GM12892 (cell line): ENCODE data around the gene KREMEN1.
"Not testable (repeated sequence)": the region's sequence is repeated elsewhere in the genome, so short reads cannot be mapped to it uniquely, and the experiment has no call there.

Experiments used
- DNase-seq: peaks from one replicate; pipeline ENCODE4 v3.0.0; 2011; ENCODE audit not compliant: insufficient read length
- FAIRE-seq: peaks from 2 replicates; lab custom pipeline; 2011; peaks lifted over from hg19 to GRCh38; lab: Jason Lieb, UNC
- POLR2A ChIP-seq: IDR thresholded peaks from 2 replicates; pipeline ENCODE4 v1.6.1; 2011; ENCODE audit warnings: low read depth, low read length, control low read depth
- POLR2AphosphoS5 ChIP-seq: IDR thresholded peaks from 2 replicates; pipeline ENCODE4 v1.6.1; 2011; ENCODE audit warnings: low read depth, low read length, control low read depth
- TAF1 ChIP-seq: IDR thresholded peaks from 2 replicates; pipeline ENCODE4 v1.6.1; 2011; ENCODE audit warnings: low read depth, mild to moderate bottlenecking, control low read depth, low read length, borderline replicate concordance

The KREMEN1 gene

GRCh38 chr22:29037340-29037932 lies 35.4 kb upstream of the KREMEN1 start:
- DNase-seq = no peak
- TF ChIP-seq POLR2AphosphoS5 = no peak
- no peak for TF ChIP-seq TAF1
- no peak for TF ChIP-seq POLR2A

GRCh38 chr22:29039148-29039547 lies 33.7 kb upstream of the KREMEN1 start:
- no peak for DNase-seq
- FAIRE-seq = no peak
- no peak for TF ChIP-seq TAF1
- TF ChIP-seq POLR2A = no peak
- no peak for TF ChIP-seq POLR2AphosphoS5

More at GRCh38 chr22:29037340-29037932, 35.4 kb upstream of the KREMEN1 start:
- no peak for FAIRE-seq

GRCh38 chr22:29039684-29040083 lies 33.2 kb upstream of the KREMEN1 start:
- FAIRE-seq, DNase-seq: not testable (repeated sequence)

- DNase-seq = no peak
- peak; percentile 64 for FAIRE-seq
- TF ChIP-seq POLR2AphosphoS5 (no peak), TAF1 (no peak), POLR2A (no peak)
Measured at GRCh38 chr22:29040385-29041275, 32.2 kb upstream of the KREMEN1 start.

GRCh38 chr22:29041408-29041807 lies 31.4 kb upstream of the KREMEN1 start:
- DNase-seq (no peak), FAIRE-seq (no peak)
- TF ChIP-seq TAF1 (no peak), POLR2A (no peak), POLR2AphosphoS5 (no peak)

- DNase-seq = no peak
Measured at GRCh38 chr22:29043906-29044575, 28.8 kb upstream of the KREMEN1 start.

GRCh38 chr22:29044657-29045176 lies 28.1 kb upstream of the KREMEN1 start:
- DNase-seq (no peak), FAIRE-seq (no peak)
- TF ChIP-seq TAF1 = no peak
- TF ChIP-seq POLR2AphosphoS5 = no peak
- no peak for TF ChIP-seq POLR2A

More at GRCh38 chr22:29043906-29044575, 28.8 kb upstream of the KREMEN1 start:
- no peak for TF ChIP-seq POLR2A
- FAIRE-seq = no peak

- no peak for FAIRE-seq
- DNase-seq = no peak
- TF ChIP-seq POLR2AphosphoS5 = no peak
- TF ChIP-seq POLR2A = no peak
Measured at GRCh38 chr22:29048822-29049654, 23.8 kb upstream of the KREMEN1 start.

- DNase-seq (no peak), FAIRE-seq (no peak)
- TF ChIP-seq POLR2A (no peak), POLR2AphosphoS5 (no peak), TAF1 (no peak)
Measured at GRCh38 chr22:29049655-29050263, 23.1 kb upstream of the KREMEN1 start.

GRCh38 chr22:29050457-29050856 lies 22.4 kb upstream of the KREMEN1 start:
- no peak for TF ChIP-seq TAF1
- TF ChIP-seq POLR2A = no peak
- no peak for TF ChIP-seq POLR2AphosphoS5
- FAIRE-seq = no peak

GRCh38 chr22:29053048-29053702 lies 19.7 kb upstream of the KREMEN1 start:
- FAIRE-seq (no peak), DNase-seq (no peak)
- no peak for TF ChIP-seq POLR2A
- no peak for TF ChIP-seq POLR2AphosphoS5
- no peak for TF ChIP-seq TAF1

More at GRCh38 chr22:29050457-29050856, 22.4 kb upstream of the KREMEN1 start:
- DNase-seq = no peak
